ENCODE data around the gene GIGYF1.
"Not testable (repeated sequence)": the region's sequence is repeated elsewhere in the genome, so short reads cannot be mapped to it uniquely, and the experiment has no call there.

- not testable (repeated sequence) for TF ChIP-seq ZFP30 (CRISPR knock-in tag; IDR thresholded peaks at IDR 0.05); TOX (CRISPR knock-in tag; IDR thresholded peaks at IDR 0.05; ENCODE audit: borderline replicate concordance); TCF4 (CRISPR knock-in tag; IDR thresholded peaks at IDR 0.05; ENCODE audit: borderline replicate concordance); ZNF565 (CRISPR knock-in tag; conservative IDR thresholded peaks at IDR 0.05; ENCODE audit: low read depth); CREB5 (CRISPR knock-in tag; IDR thresholded peaks at IDR 0.05; ENCODE audit: low read depth); CSRNP3 (CRISPR knock-in tag; IDR thresholded peaks at IDR 0.05); ESRRG (CRISPR knock-in tag; IDR thresholded peaks at IDR 0.05)
Observed at GRCh38 chr7:100669106-100669505, 24.9 kb downstream of the GIGYF1 start.

Data from SK-N-SH treated with all-trans-retinoic acid at 6 μM for 48 hours (cell line).